Spleen (tissue), 11 donors: ENCODE data around the gene CLEC11A. TPM values are rescaled to one million over a fixed set of nuclear protein-coding genes. Genes with fewer than 3 reads are reported as not detected.

Experiments
- DNase-seq: peaks from one replicate; pipeline ENCODE4 v3.0.0-alpha.2; 2020
- H3K27ac ChIP-seq, 8 donors: fragments of 200-600 bp; sonication (generic) in 7 of 8; 1 replicate in 4 of 8; 2 replicates in 4 of 8; pipeline versions ENCODE4 v1.5.0 to v1.8.0; 2016 to 2021; ENCODE audit warnings: inconsistent platforms in 4 of 8, mild to moderate bottlenecking in 4 of 8, moderate library complexity in 1 of 8
- H3K27me3 ChIP-seq, 7 donors: fragments of 200-600 bp; sonication (generic) in 6 of 7; replicated peaks in 1 of 7; 1 replicate in 4 of 7; 2 replicates in 3 of 7; pipeline versions ENCODE4 v1.5.0 to v1.8.0; 2016 to 2021; ENCODE audit warnings: inconsistent platforms in 3 of 7, mild to moderate bottlenecking in 1 of 7
- H3K36me3 ChIP-seq, 6 donors: fragments of 200-600 bp; sonication (generic) in 5 of 6; 1 replicate in 4 of 6; 2 replicates in 2 of 6; pipeline versions ENCODE4 v1.5.0 to v1.8.0; 2016 to 2021; ENCODE audit warnings: inconsistent platforms in 2 of 6
- H3K4me1 ChIP-seq, 6 donors: fragments of 200-600 bp; sonication (generic) in 5 of 6; 1 replicate in 3 of 6; 2 replicates in 3 of 6; pipeline versions ENCODE4 v1.5.0 to v1.8.0; 2016 to 2021; ENCODE audit warnings: inconsistent platforms in 3 of 6
- H3K4me3 ChIP-seq, 8 donors: fragments of 200-600 bp; sonication (generic) in 7 of 8; 1 replicate in 4 of 8; 2 replicates in 4 of 8; pipeline versions ENCODE4 v1.5.0 to v1.8.0; 2016 to 2021; ENCODE audit warnings: inconsistent platforms in 4 of 8, mild to moderate bottlenecking in 4 of 8, moderate library complexity in 2 of 8
- H3K9me3 ChIP-seq, 8 donors: fragments of 200-600 bp; sonication (generic) in 7 of 8; 1 replicate in 4 of 8; 2 replicates in 4 of 8; pipeline versions ENCODE4 v1.5.0 to v1.8.0; 2016 to 2021; ENCODE audit warnings: inconsistent platforms in 4 of 8
- POLR2A ChIP-seq, 3 donors: fragments of 450-650 bp; IDR thresholded peaks; one replicate each; pipeline ENCODE4 v1.5.1; 2017; ENCODE audit warnings: antibody characterized with exemption in 3 of 3, mild to moderate bottlenecking in 1 of 3
- POLR2AphosphoS5 ChIP-seq, 3 donors: sonication (generic); formaldehyde crosslinking; IDR thresholded peaks; one replicate each; pipeline ENCODE4 v1.5.1; 2017; ENCODE audit warnings: antibody characterized with exemption in 3 of 3
- WGBS, 5 donors: extraction: QIAGEN DNeasy Blood & Tissue Kit in 3 of 5; methylation state at CpG; one replicate each; pipeline versions ENCODE4 v1.1.5 to v1.1.7; 2013 to 2018; 5-methylcytosine and 5-hydroxymethylcytosine counted together
- intact Hi-C: fragments of 100-400 bp; cut with DNase I; formaldehyde crosslinking; loops from one replicate; pipeline ENCODE4 v1.15.0; 2023; ENCODE audit warnings: low total_unique reads
- polyA plus RNA-seq, 3 donors: library from polyadenylated mRNA; stranded (reverse); fragments of 200-250 nt; gene quantifications; one replicate each; pipeline ENCODE4 v1.2.1, GENCODE V29; 2013
- total RNA-seq, 7 donors: library from RNA; depleted of rRNA in 3 of 7; stranded (reverse); fragments of >200 nt in 3 of 7; fragmentation: NEBNext Ultra II Directional in 4 of 7; extraction: Animal tissue kit (Norgen Biotek cat#: 25700) in 4 of 7; gene quantifications; one replicate each; pipeline versions ENCODE4 v1.1.0 to v1.2.1, GENCODE V29; 2016 to 2021
- TF ChIP-seq, protein P1 (sequence below), 11 experiments: fragments of 200-600 bp in 7 of 11; fragments of 450-650 bp in 4 of 11; sonication (generic) in 4 of 11; IDR thresholded peaks in 8 of 11; conservative IDR thresholded peaks in 3 of 11; 1 replicate in 7 of 11; 2 replicates in 4 of 11; pipeline versions ENCODE4 v1.4.0 to v1.8.0; 2016 to 2021; ENCODE audit warnings: antibody characterized with exemption in 11 of 11, inconsistent platforms in 4 of 11, mild to moderate bottlenecking in 1 of 11
- donor health status: healthy with polysubstance abuse.
- donor health status: DM: no; HTN: no; CAD: no; lungs with moderate emphysema.
- donor health status: DM: no; HTN: no; CAD: no.
- donor health status: Bipolar disorder and iron deficiency.
- donor health status: healthy.
- donor health status: DM: no; HTN: no; CAD: no.
- donor health status: DM: yes; HTN: yes; CAD: no.

Gene CLEC11A
- total and polyA plus RNA-seq, 10 donors: 6.2 to 10.7 (median 8.9) TPM

GRCh38 chr19:50690439-50690838 is 32.7 kb upstream of the CLEC11A start:
- 73 to 79% (median 75%) methylated on average over 7 of the region's 7 CpGs for WGBS, 5 donors
- H3K27me3 ChIP-seq: peaks cover 0 to 100% (median 45%) of the 10 kb centered on the region in 7 donors
- no peak for DNase-seq
- TF ChIP-seq POLR2AphosphoS5 (IDR thresholded peaks at IDR 0.05) (no peak), POLR2A (IDR thresholded peaks at IDR 0.05) (no peak)
- H3K9me3 ChIP-seq: no peaks in the 10 kb centered on the region
- intact Hi-C loops: no loop called here
- no peak overlapping the region for H3K4me3 ChIP-seq
- no peaks in the 10 kb centered on the region for H3K36me3 ChIP-seq
- H3K4me1 ChIP-seq: peaks cover 0 to 2% (median 0%) of the 10 kb centered on the region in 6 donors
- H3K27ac ChIP-seq: no peak overlapping the region

GRCh38 chr19:50693064-50693975 is 29.8 kb upstream of the CLEC11A start:
- Histone ChIP-seq H3K4me3 (no peak overlapping the region), H3K9me3 (no peaks in the 10 kb centered on the region), H3K4me1 (peaks cover 0 to 5% (median 0%) of the 10 kb centered on the region in 6 donors), H3K36me3 (no peaks in the 10 kb centered on the region), H3K27me3 (peaks cover 0 to 100% (median 36%) of the 10 kb centered on the region in 7 donors), H3K27ac (no peak overlapping the region)
- WGBS, 5 donors: 6 to 10% (median 9%) methylated on average over 19 to 23 of the region's 23 CpGs
- intact Hi-C loops: no loop called here
- TF ChIP-seq, protein P1, sequence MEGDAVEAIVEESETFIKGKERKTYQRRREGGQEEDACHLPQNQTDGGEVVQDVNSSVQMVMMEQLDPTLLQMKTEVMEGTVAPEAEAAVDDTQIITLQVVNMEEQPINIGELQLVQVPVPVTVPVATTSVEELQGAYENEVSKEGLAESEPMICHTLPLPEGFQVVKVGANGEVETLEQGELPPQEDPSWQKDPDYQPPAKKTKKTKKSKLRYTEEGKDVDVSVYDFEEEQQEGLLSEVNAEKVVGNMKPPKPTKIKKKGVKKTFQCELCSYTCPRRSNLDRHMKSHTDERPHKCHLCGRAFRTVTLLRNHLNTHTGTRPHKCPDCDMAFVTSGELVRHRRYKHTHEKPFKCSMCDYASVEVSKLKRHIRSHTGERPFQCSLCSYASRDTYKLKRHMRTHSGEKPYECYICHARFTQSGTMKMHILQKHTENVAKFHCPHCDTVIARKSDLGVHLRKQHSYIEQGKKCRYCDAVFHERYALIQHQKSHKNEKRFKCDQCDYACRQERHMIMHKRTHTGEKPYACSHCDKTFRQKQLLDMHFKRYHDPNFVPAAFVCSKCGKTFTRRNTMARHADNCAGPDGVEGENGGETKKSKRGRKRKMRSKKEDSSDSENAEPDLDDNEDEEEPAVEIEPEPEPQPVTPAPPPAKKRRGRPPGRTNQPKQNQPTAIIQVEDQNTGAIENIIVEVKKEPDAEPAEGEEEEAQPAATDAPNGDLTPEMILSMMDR (IDR thresholded peaks at IDR 0.05 in 8 of 11, conservative IDR thresholded peaks at IDR 0.05 in 3 of 11): no peak
- TF ChIP-seq POLR2AphosphoS5 (IDR thresholded peaks at IDR 0.05): no peak
- TF ChIP-seq POLR2A (IDR thresholded peaks at IDR 0.05): no peak
- no peak for DNase-seq

GRCh38 chr19:50694815-50695145 is 28.4 kb upstream of the CLEC11A start:
- DNase-seq: no peak
- intact Hi-C loops: no loop called here
- Histone ChIP-seq H3K9me3 (no peaks in the 10 kb centered on the region), H3K4me1 (peaks cover 0 to 5% (median 0%) of the 10 kb centered on the region in 6 donors), H3K36me3 (no peaks in the 10 kb centered on the region), H3K27ac (no peak overlapping the region), H3K27me3 (peaks cover 0 to 99% (median 36%) of the 10 kb centered on the region in 7 donors), H3K4me3 (no peak overlapping the region)
- WGBS, 5 donors: 0 to 6% (median 2%) methylated on average over 2 to 51 of the region's 51 CpGs
- no peak for TF ChIP-seq POLR2AphosphoS5 (IDR thresholded peaks at IDR 0.05)
- TF ChIP-seq, protein P1 (IDR thresholded peaks at IDR 0.05 in 8 of 11, conservative IDR thresholded peaks at IDR 0.05 in 3 of 11): no peak
- TF ChIP-seq POLR2A (IDR thresholded peaks at IDR 0.05): no peak

- Histone ChIP-seq H3K9me3 (no peaks in the 10 kb centered on the region), H3K27ac (no peak overlapping the region), H3K36me3 (no peaks in the 10 kb centered on the region), H3K4me1 (peaks cover 0 to 5% (median 0%) of the 10 kb centered on the region in 6 donors), H3K27me3 (peaks cover 0 to 99% (median 36%) of the 10 kb centered on the region in 7 donors), H3K4me3 (no peak overlapping the region)
- no peak for DNase-seq
- intact Hi-C loops: no loop called here
- TF ChIP-seq, protein P1 (IDR thresholded peaks at IDR 0.05 in 8 of 11, conservative IDR thresholded peaks at IDR 0.05 in 3 of 11): no peak
- TF ChIP-seq POLR2AphosphoS5 (IDR thresholded peaks at IDR 0.05): no peak
- TF ChIP-seq POLR2A (IDR thresholded peaks at IDR 0.05): no peak
- WGBS, 5 donors: 0 to 6% (median 3%) methylated on average over 16 to 75 of the region's 81 CpGs
Measured at GRCh38 chr19:50695251-50696093, 27.7 kb upstream of the CLEC11A start.
